Ishikawa (cell line): ENCODE data around the gene ZCCHC17.

Experiments used
- CEBPB ChIP-seq: IDR thresholded peaks from 2 replicates; pipeline ENCODE4 v1.6.1; 2012
- EP300 ChIP-seq: IDR thresholded peaks from 2 replicates; pipeline ENCODE4 v1.6.1; 2012; ENCODE audit warnings: borderline replicate concordance
- FOXM1 ChIP-seq: IDR thresholded peaks from 2 replicates; pipeline ENCODE4 v1.6.1; 2012; ENCODE audit warnings: low read depth, borderline replicate concordance
- MAX ChIP-seq: IDR thresholded peaks from 2 replicates; pipeline ENCODE4 v1.6.1; 2012
- RAD21 ChIP-seq: IDR thresholded peaks from 2 replicates; pipeline ENCODE4 v1.6.1; 2012; ENCODE audit warnings: low read depth
- REST ChIP-seq: IDR thresholded peaks from 2 replicates; pipeline ENCODE4 v1.6.1; 2012; ENCODE audit warnings: low read depth, mild to moderate bottlenecking
- TAF1 ChIP-seq: IDR thresholded peaks from 2 replicates; pipeline ENCODE4 v1.6.1; 2012; ENCODE audit warnings: low read depth, mild to moderate bottlenecking
- TCF12 ChIP-seq: IDR thresholded peaks from 2 replicates; pipeline ENCODE4 v1.6.1; 2012; ENCODE audit warnings: low read depth
- USF1 ChIP-seq: IDR thresholded peaks from 2 replicates; pipeline ENCODE4 v1.6.1; 2012

GRCh38 chr1:31289021-31289420, 7.8 kb upstream of the ZCCHC17 start:
- TF ChIP-seq EP300 (no peak), TAF1 (no peak), MAX (no peak), USF1 (no peak), TCF12 (no peak), REST (no peak), FOXM1 (no peak), RAD21 (no peak), CEBPB (no peak)
